HG03196 (cell line): Measurements from ENCODE around the gene CYP26A1.
A peak's percentile ranks its signal among the peaks of the same experiment; 100 is the strongest.
"Not testable (repeated sequence)": the region's sequence is repeated elsewhere in the genome, so short reads cannot be mapped to it uniquely, and the experiment has no call there.

Experiments used
- ATAC-seq: cut with Tn5 transposase; IDR thresholded peaks from one replicate; pipeline ENCODE4 v1.9.1; 2021; ENCODE audit not compliant: unreplicated experiment

The CYP26A1 gene

DNA sequence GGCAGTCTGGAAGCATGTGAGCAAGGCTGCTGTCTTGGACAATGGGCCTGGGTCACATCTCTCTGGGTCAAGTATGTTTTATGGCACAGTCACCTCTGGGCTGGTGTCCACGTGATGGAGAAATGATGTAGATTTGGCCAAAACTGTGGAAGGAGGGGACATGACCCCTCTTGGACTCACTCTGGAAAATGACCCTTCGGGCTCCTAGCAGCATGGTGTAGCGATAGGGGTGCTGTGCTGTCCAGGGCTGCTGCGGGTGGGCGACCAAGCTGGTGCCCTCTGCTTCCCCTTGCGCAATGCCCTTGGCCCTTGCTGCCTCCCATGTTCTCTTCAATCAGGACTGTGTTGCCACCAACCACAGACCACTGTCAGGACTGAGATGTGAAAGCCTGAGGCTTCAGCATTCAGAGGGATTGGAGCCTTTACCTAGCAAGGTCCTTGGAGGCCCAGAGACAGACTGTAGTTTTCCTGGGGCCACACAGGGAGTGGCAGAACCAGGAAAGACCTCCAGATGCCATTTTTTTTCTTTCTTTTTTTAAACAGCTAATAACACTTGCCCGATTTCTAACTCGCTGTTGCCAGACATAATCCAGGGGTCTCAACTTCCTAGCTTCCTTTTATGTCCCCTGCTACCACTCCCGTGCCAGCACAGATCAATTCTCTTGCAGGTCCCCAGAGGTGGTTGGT lies 6.1 kb downstream of the CYP26A1 start:
- no peak for ATAC-seq

DNA sequence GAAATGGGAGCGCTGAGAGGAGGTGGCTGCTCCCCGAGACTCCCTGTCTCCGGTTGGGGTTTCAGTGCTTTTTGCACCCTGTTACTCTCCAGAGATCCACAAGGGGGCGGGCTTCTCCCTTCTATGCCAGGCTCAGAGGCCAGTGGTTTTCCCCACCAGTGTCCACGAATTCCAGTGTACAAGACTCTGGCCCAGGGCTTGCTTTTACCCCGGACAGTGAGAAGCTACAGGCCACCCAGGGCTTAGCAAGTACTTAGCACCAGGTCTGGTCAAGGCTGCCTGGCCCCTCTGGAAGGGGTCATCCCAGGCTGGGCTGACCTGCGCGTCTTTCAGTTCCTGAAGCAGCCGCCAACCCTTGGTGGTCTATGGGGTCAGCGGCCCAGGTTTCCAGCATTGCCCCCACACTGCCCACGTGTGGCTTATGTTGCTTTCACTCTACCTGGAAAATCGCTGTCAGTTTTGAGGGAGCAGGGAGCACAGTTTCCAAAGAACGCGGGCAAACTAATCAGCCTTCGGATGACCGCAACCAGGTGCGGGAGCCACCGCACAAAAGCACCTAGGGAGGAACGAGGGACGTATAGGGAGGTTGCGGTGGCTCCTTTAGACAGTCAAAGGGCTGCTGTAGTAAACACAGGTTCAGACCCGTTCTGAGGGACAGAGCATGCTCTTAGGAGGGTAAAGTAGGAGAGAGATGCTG lies 6.8 kb downstream of the CYP26A1 start:
- no peak for ATAC-seq

DNA sequence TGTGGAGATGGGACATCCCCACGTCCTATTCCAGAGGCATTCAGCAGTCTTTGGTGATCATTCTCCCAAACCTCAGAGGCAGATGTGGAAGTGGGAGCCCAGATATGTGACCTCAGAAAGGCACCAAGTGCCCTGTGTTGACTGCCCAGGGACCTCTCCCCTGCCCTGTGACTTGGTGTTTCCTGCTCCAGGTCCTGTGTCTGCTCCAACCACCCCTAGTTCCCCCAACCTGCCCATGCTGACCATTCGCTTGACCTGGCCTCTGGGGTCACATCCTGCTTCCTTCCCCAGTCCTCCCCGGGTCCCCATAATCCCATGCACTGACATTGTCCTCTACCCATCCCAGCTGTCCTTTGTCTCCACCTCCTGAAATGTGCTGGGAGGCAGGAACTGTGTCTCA lies 7.6 kb downstream of the CYP26A1 start:
- ATAC-seq, result no peak

DNA sequence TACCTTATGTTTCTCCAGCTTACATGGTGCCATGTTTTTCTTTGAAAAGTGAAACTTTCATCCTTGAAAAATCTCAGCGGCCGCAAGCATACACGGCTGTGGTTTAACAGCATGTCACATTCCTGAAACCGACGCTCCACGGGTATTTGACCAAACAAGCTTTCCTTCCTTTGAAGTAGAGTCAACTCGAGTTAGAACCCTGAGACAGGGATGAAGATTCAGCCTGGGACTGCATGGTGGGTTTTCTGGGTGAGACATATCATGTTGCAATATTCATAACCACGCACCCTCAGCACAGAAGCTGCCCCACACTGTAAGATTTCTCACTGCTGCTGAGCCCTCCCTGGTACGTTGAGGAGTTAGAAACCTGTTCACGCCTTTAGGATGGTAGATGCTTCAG lies 8.1 kb downstream of the CYP26A1 start:
- no peak for ATAC-seq

DNA sequence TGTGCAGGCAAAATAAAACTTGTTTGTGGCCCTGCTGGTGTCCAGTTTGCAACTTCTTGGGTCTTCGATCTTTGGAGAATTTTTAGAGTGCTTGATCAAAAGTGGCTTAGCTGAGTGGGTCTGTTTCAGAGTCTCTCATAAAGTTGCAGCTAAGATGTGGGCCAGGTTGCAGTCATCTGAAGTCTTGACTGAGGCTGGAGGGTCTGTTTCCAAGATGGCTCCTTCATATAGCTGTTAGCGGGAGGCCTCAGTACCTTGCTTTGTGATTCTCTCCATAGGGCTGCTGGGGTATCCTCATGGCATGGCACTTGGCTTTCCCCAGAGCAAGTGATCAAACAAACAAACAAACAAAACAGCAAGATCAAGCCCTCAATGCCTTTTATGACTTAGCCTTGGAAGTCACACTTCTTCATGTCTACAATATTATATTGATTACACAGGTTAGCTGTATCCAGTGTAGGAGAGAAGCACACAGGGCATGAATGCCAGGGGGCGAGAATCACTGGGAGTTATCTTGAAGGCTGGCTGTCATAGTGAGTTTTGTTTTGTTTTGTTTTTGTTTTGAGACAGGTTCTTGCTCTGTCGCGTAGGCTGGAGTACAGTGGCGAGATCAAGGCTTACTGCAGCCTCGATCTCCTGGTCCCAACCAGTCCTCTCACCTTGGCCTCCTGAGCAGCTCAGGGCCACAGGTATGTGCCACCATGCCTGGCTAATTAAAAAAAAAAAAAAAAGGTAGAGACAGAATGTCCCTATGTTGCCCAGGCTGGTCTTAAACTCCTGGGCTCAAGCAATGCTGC lies 10.2 kb downstream of the CYP26A1 start:
- ATAC-seq, result no peak

DNA sequence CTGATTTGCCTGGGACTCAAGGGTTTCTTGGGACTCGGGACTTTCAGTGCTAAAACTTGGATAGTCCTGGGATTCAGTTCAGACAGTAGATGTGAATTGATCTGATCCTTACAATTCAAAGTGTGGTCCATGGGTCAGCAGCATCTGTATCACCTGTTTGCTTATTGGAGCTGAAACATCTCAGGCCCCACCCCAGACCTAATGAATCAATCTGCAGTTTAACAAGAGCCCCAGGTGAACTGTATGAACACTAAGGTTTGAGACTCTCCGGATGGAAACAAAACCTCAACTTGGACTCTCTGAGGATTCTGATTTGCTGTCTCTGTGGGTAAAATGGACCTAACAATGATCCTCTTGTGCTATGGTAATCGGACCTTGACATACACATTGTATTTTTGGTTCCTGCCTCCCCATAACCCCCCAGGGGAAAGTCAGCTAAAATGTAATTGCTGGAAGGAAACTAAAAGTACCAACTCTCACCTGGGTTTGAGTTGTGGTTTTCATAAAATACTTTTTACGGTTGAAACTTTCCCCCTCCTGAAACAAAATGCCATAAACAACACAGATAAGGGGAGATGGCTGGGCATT lies 11.7 kb downstream of the CYP26A1 start:
- no peak for ATAC-seq

DNA sequence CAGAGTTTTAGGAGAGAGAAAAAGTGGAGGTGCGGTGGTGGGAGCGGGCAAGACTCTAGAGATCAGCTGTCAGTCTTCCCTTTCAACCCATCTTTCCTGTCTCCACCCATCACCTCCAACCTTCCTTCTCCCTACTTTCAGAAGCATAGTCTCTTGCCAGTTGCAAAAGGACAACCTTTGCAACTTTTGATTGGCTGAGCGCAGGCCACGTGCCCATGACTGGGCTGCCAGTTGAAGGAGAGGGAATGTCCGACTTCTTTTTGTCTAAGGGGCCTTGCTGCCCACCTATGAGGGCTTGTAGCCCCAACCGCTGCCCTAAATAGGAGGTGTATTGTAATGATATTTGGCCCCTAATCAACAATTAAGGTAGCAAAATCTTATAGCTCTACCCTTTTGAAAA lies 12.6 kb downstream of the CYP26A1 start:
- no peak for ATAC-seq

DNA sequence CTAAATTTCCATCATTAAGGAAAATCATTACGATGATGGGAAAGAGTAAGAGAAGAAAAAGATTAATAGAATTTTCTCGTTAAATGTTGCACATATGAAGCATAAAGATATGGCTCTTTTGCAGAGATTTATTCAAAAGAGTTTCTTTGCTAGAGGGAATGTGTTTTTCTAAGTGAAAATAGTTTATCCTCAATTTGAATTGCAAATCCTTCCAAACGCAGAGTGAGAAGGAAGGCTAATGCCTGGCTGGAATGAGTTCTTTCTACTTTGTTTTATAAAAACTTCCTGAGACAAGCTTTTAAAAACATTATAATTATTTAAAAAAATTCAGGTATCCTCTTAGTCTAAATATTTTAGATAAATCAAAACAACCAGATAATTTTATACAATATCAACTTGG lies 14.2 kb downstream of the CYP26A1 start:
- no peak for ATAC-seq

DNA sequence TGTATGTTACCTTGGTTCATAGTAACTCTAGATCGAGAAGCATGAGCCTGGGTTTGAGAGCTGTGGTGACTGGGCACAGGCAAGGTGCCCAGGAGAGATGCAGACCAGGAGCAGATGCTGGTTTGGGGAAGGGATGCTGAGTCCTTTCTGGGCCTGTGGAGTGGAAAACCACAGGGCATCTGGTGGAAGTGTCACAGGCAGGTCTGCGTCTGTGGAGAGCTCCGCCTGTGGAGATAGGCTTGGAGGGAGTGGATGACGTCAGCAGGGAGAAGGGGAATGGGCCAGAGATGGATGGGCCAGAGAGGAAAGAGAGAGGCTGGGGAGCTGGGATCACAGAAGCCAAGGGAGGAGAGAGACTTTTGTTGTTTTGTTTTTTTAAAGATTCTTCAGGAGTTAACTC lies 14.8 kb downstream of the CYP26A1 start:
- ATAC-seq, result no peak

DNA sequence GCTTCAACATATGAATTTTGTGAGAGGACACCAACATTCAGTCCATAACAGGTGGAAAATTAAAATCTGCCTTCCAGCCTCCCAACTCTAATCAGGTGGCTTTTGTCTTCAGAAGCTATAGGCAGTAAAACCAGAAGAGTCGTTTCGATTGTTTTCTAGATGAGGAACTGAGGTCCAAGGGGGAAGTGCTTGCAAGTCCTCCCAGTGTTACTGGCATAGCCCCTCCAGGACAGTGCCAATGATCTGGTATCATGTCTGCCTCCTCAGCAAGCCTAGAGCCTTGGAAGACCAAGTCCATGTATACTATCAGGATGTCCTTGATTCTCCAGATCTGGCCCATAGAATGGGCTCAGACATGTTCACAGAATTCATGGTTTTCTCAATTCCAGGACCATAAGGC lies 16.9 kb downstream of the CYP26A1 start:
- ATAC-seq, result no peak

DNA sequence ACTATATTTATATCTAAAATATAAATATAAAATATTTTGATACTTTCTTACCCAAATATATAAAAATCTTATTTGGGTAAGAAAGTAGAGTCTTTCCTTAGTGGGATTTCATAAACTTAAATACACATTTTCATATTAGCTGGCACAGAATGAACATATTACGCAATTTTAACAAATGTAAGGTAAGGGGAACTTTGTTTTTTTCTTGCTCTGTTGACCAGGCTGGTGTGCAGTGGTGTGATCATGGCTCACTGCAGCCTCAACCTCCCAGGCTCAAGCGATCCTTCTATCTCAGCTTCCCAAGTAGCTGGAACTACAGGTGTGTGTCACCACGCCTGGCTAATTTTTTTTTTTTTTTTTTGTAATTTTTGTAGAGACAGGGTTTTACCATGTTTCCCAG lies 18.3 kb downstream of the CYP26A1 start:
- ATAC-seq, result no peak

DNA sequence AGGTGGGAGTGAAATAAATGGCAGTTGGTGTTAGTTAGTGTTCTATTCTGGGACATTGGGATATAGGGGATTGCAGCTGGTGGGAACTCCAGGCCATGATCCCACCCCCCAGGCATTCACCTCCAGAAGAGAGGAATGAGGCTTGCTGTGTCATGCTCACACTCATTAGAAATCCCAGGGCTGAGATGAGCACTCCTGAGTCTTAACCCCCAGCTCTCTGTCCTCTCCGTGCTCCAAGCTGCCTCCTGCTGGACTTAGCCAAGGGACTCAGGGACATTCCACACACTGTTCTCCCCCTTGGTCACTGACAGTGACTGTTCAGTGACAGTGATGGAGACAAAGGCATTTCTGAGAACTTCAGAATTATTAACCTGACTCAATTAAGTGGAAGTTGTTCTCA lies 21.5 kb downstream of the CYP26A1 start:
- ATAC-seq, result no peak

DNA sequence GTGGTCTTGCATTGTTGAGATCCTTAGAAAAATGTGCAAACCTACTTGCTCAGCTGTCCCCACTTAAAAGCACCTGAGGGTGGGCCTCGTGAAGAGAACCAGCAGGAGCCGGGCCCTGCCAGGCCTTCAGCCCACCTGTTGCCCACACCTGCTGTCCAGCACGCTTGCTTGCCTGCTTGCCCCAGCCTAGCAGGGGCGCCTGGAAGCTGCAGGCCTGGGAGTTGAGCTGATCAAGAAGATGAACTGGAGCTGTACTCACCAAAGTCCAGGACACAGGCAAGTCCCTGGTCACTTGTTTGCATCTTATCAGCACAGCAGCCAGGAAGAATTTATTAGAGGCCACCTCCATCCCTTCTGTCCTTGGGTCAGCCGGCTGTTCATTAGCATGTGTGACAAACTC lies 23.2 kb downstream of the CYP26A1 start:
- no peak for ATAC-seq

DNA sequence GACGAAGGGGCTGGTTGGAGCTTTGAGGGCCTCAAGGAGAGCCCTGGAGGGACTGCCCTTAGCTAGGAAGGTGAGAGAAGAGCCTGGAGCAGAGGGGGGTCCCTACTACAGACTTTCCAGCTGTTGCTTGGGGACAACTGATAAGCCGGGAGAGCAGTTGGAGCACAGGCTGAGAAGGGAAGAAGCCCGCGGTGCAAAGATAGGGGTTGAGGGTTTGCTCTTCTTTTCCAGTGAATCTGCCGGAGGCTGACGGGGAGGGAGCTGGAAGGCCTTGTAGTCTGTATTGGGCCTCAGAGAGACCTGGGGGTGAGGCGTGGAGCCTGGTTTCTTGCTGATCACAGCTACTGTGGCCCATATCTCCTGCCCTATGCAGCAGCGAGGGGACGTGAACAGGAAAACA lies 23.7 kb downstream of the CYP26A1 start:
- no peak for ATAC-seq

DNA sequence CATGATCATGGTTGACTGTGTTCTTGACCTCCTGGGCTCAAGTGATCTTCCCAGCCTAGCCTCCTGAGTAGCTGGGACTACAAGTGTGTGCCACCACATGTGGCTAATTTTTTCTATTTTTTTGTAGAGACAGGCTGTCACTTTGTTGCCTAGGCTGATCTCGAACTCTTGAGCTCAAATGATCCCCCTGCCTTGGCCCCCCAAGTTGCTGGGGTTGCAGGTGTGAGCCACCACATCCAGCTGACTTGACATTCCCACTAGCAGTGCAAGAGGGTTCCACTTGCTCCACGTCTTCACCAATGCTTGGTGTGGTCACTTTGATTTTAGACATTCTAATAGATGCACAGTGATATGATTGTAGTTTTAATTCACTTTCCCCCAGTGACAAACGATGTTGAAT lies 25.1 kb downstream of the CYP26A1 start:
- no peak for ATAC-seq

DNA sequence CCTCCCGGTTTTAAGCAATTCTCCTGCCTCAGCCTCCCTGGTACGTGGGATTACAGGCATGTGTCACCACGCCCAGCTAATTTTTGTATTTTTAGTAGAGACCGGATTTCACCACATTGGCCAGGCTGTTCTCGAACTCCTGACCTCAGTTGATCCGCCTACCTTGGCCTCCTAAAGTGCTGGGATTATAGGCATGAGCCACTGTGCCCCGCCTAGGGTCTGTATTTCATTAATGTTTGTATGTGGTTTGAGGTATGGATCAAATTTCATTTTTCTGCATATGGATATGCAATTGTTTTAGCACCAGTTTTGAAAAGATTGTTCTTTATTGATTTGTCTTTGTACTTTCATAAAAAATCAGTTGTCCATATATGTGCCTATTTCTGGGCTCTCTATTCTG lies 26.0 kb downstream of the CYP26A1 start:
- ATAC-seq, result no peak

DNA sequence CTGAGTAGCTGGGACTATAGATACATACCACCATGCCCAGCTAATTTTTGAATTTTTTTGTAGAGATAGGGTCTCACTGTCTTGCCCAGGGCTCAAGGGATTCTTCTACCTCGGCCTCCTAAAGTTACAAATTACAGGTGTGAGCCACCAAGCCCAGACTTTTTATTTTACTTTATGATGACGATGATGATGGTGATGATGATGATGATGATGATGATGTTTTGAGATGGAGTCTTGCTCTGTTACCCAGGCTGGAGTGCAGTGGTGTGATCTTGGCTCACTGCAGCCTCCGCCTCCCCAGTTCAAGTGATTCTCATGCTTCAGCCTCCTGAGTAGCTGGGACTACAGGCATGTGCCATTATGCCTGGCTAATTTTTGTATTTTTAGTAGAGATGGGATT lies 27.5 kb downstream of the CYP26A1 start:
- not testable (repeated sequence) for ATAC-seq

DNA sequence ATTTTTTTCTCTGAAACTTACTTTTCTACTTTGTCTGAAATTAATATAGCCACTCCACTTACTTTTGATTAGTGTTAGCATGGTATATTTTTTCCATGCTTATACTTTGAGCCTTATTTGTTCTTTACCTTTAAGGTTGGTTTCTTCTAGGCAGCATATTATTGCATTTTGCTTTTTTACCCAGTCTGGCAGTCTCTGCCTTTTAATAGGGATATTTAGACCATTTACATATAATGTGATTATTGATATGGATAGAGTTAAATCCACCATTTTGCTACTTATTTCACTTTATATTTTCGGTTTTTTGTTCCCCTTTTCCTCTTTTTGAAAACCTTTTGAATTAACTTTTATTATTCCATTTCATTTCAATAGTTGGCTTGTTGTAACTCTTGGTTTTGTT lies 30.3 kb downstream of the CYP26A1 start:
- ATAC-seq, result no peak

DNA sequence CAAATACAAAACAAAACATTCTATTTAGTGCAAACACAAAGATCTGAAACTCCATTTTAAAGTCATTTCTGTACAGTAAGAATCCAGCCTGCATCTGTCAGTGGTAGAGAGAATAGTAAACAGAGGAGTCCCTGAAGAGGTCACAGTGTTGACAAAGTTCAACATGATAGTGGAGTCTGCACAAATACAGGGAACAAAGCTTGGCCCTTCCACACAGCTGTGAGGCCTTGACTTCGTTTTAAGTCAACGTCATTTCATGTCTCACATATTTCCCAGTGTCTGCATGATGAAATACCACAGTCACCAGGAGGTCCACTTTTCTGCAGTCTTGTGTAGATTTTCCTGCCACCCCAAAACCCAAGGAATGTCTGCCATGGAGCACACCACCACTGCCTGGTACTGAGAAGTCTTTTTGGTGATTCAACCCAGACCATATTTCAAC lies 33.0 kb downstream of the CYP26A1 start:
- ATAC-seq, result no peak

DNA sequence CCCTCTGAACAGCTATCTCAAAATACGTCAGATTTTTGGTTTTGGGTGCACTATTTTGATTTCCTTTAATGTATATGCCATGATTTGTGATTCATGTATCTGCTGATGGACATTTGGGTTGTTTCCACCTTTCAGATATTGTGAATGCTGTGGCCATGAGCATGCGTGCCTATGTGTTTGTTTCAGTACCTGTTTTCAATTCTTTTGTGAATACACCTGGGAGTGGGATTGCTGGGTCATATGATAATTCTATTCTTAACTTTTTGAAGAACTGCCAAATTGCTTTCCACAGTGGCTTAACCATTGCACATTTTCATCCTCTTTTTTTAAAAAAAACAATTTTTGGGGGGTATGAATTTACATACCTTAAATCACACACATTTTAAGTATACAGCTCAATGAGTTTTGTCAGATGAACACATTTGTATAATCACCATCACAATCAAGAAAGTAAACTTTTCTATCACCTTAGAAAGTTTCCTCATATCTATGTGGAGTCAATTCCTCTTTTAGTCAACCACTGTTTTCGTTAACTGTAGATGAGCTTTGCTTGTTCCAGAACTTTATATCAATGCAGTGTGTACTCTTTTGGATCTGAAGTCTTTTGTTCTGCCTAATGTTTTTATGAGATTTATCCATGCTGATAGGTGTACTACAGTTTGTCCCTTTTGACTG lies 36.9 kb downstream of the CYP26A1 start:
- peak; percentile 58 for ATAC-seq

DNA sequence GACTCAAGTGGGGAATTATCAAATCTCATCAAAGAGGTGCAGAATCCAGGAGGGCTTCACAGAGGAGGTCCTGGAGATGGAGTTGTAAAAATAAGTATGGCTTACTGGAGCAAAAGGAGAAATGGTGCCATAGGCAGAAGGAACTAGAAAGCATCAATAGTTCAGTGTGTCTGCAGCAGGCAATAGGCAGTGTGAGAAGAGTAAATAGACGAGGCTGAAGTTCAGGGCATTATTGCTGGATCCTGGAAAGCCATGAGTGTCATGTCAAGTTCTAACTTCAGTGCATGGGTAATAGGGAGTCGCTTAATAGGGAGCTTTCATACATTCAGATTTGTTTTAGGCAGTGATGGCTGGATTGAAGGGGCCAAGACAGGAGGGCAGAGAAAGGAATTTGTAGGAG lies 39.3 kb downstream of the CYP26A1 start:
- no peak for ATAC-seq
